GM12875 (cell line): ENCODE results near the gene CFAP52.

Experiments used
- H3K4me3 ChIP-seq: one replicate; pipeline ENCODE4 v1.5.1; 2011; ENCODE audit warnings: low read depth, low read length, control low read depth
- CTCF ChIP-seq: IDR thresholded peaks from 2 replicates; pipeline ENCODE4 v1.5.1; 2011; ENCODE audit warnings: low read depth, mild to moderate bottlenecking, control low read depth, inconsistent platforms, low read length, moderate library complexity, borderline replicate concordance; ENCODE audit not compliant: insufficient read depth

Gene CFAP52, protein sequence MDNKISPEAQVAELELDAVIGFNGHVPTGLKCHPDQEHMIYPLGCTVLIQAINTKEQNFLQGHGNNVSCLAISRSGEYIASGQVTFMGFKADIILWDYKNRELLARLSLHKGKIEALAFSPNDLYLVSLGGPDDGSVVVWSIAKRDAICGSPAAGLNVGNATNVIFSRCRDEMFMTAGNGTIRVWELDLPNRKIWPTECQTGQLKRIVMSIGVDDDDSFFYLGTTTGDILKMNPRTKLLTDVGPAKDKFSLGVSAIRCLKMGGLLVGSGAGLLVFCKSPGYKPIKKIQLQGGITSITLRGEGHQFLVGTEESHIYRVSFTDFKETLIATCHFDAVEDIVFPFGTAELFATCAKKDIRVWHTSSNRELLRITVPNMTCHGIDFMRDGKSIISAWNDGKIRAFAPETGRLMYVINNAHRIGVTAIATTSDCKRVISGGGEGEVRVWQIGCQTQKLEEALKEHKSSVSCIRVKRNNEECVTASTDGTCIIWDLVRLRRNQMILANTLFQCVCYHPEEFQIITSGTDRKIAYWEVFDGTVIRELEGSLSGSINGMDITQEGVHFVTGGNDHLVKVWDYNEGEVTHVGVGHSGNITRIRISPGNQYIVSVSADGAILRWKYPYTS

DNA sequence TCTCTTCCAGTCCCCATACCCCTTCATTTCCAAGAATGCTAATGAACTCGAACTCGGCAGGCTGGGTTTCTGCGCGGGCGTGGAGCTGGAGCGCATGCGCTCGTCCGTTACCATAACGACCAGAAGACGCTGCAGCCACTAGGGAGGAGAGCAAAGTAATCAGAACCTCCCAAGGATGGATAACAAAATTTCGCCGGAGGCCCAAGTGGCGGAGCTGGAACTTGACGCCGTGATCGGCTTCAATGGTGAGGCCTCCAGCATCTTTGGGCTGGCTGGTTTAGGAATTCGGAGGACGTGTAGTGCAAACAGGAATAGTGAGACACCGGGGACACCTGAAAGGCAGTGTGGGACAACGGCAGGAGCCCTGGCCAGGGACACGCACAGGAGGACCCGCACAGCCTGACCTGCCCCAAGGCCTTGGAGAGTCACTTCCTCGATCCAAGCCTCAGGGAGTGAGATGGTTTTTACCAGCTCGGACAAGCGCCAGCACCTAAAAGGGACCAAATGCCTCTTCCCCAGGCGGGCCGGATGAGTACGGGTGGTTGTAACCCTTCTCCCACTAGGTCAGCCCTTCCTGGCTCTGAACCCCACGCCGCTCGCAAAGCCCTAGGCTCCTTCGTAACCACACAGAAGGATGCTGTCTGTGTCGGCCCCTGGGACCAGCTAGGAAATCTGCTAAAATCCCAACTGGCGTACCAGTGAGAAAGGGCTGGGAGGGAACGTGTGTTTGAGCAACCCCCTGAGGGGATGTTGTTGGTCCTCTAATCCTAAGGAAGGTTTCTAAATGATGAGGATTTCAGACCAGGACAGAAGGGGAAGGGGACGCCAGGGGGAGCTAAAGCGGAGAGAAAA is at the start of gene CFAP52:
CFAP52 (plus strand) TSS at position 122 of the 852 bp plus-strand sequence; CDS start at position 176, 54 bp downstream.
- peak; percentile 64 for TF ChIP-seq CTCF
- peak within 1 kb of the TSS; percentile 88 for H3K4me3 ChIP-seq

DNA sequence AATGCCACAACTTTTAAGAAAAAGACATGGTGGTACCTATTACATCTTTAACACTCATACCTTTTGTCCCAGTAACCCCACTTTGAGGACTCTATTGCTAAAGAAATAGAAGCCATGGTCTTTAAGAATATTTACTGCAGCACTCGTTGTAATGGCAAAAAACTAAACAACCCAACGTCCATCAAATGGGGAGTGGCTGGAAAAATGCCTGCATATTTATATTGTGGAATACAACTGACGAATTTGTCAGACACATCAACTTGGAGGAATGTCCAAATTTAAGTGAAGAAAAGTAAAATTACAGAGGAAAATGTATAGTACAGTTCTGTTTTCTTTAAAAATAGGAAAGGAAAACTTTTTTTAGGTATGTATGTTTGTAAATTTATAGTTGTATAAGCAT is 48.7 kb upstream of the CFAP52 start:
- no peak for TF ChIP-seq CTCF

GRCh38 chr17:9529033-9529700 is 47.3 kb upstream of the CFAP52 start:
- peak; percentile 39; the same call in 1 of the 2 replicates for TF ChIP-seq CTCF
- no peak overlapping the region for H3K4me3 ChIP-seq

More for the DNA sequence above, 48.7 kb upstream of the CFAP52 start:
- H3K4me3 ChIP-seq, result no peak overlapping the region

- TF ChIP-seq CTCF, result no peak
- no peak overlapping the region for H3K4me3 ChIP-seq
Measured at GRCh38 chr17:9531034-9531433, 45.4 kb upstream of the CFAP52 start.

GRCh38 chr17:9532715-9533114 is 43.7 kb upstream of the CFAP52 start:
- no peak for TF ChIP-seq CTCF

GRCh38 chr17:9533441-9533840 is 43.0 kb upstream of the CFAP52 start:
- TF ChIP-seq CTCF, result no peak
- no peak overlapping the region for H3K4me3 ChIP-seq

More at GRCh38 chr17:9532715-9533114, 43.7 kb upstream of the CFAP52 start:
- no peak overlapping the region for H3K4me3 ChIP-seq
